ENCODE data around the gene IL36A. TPM values are rescaled to one million over a fixed set of nuclear protein-coding genes. Genes with fewer than 3 reads are reported as not detected.

IL36A gene
- total RNA-seq, result not detected
- long read RNA-seq, result 0 reads

GRCh38 chr2:113005030-113005509, at the start of gene IL36A:
TSS of gene IL36A (plus strand) at chr2:113005459. CDS start at chr2:113005872, 413 bp downstream.
- ATAC-seq (no peak), DNase-seq (ENCODE audit: missing footprints) (no peak)
- intact Hi-C loops (cut with DNase I), result no loop called here

DNA sequence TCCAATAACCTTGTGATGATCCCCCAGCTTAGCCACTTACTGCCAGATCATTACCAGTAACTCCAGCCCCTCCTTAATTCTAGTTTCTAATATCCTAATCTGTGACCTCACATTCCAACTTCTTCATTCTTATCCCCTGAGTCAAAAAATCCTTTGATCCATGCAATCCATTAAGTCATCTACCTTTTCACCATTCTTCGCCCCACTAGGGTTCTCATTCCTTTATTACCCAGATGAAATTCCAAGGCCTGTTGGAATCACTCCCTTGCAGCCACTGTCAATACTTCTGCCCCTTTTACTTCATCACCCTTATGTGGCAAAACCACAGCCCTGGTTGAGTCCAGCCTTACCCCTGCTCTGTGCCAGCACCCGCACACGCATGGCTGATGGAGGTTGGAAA, 47.7 kb upstream of the IL36A start:
- ATAC-seq (no peak), DNase-seq (ENCODE audit: missing footprints) (no peak)
- intact Hi-C loops (cut with DNase I), result loop anchor here (5.0 kb wide), 1 partner anchor 205 kb away; no protein-coding TSS in a partner anchor

DNA sequence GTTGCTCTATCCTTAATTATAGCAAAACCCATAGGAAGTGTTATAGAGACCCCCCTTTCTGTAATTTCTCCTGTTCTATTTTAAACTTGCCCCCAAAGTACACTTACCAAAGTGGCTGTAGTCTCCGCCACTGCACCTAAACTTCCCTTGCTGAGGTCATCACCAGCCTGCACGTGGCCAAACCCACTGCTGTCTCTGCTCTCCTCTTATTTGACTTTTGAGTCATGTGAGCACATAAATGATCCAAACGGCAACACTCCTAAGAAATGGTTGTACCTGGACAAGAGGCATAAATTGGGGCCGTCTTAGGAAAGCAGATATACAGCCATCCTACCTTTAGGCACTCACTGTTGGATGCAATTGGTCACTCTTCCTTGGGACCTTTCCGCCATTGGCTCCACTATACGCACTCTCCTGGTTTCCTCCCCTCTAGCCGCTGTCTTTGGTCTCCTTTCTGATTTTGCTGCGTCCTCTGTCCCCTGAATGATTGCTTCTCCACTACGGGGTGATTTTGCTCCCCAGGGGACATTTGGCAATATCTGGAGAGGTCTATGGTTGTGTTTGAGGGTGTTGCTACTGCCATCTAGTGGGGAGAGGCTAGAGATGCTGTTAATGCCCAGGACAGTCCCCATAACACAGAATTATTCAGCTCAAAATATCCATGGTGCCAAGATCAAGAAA, 46.7 kb upstream of the IL36A start:
- no peak for DNase-seq (ENCODE audit: missing footprints)
- ATAC-seq, result peak; percentile 59
- intact Hi-C loops (cut with DNase I), result loop anchor here (5.0 kb wide), 1 partner anchor 206 kb away; no protein-coding TSS in a partner anchor

- ATAC-seq, result no peak
- DNase-seq (ENCODE audit: missing footprints), result no peak
- intact Hi-C loops (cut with DNase I), result loop anchor here (5.0 kb wide), 1 partner anchor 207 kb away; no protein-coding TSS in a partner anchor
These were observed 46.0 kb upstream of the IL36A start for GRCh38 chr2:112959109-112959812.

DNA sequence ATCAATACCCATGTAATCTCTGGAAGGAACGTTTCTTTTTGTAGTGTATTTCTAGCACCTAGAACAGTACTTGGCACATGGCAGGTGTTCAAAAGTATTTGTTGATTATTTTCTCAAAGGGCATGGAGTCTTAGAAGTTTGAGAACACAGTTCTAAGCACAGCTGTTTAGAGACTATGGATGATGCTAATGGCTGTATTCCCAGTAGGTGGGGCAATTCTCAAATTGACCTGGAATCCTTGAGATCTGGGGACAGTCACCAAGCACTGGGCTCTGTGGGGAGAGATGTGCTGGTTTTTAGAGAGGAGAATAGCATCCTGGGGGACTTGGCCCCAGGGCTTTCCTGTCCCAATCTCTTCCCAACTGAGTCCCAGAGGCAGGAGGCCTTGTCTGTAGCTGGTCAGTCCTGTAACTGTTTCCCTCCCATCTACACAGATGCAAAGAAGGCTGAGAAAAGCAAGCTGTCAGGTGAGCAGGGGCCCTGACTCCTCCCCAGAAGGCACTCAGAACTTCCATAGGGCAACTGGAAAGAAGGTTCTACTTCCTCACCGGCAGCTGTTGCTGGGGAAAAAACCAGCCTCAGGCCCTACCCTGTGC, 44.9 kb upstream of the IL36A start:
- ATAC-seq, result no peak
- intact Hi-C loops (cut with DNase I), result no loop called here
- no peak for DNase-seq (ENCODE audit: missing footprints)

DNA sequence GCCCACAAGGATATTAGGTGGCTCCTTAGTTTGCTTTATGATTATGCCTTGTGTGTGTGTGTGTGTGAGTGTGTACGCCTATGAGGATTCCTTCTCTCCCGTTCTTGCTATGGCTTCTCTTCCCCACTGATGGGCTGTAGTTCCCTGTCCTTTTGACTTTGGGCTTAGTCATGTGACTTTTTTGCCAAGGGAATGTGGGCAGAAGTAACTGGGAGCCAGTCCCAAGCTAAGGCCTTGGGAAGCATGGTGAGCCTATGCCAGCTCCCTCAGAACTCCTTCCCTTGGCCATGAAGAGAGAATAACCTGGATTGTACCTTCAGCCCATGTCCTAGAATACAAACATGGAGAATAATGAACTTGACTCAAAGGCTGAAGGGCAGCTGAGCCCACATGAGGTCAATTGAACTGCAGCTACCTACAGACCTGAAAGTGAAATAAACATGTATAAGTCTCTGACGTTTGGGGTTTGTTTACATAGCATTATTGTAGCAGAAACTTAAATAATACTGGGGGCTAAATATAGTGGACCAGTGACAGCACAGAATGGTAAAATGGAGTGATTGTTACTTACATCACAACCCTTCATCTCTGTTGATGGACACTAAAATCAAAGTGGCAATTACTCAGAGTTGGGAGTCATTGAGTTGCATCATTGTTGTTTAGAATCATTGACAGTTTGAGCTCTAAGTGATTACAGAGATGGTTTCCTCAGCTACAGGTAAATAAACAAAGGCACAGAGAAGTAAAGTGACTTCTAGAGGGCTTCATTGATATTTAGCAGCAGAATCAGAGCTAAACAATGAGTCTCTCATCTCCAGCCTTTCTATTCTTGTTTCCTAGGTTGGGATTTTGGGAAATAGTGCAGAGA, 42.7 kb upstream of the IL36A start:
- no peak for DNase-seq (ENCODE audit: missing footprints)
- intact Hi-C loops (cut with DNase I), result no loop called here
- ATAC-seq, result no peak

- intact Hi-C loops (cut with DNase I), result no loop called here
- no peak for ATAC-seq
These were observed 38.2 kb upstream of the IL36A start for GRCh38 chr2:112967023-112967422.

GRCh38 chr2:112972423-112973086, 32.7 kb upstream of the IL36A start:
- intact Hi-C loops (cut with DNase I), result no loop called here

More at GRCh38 chr2:112967023-112967422, 38.2 kb upstream of the IL36A start:
- DNase-seq (ENCODE audit: missing footprints), result no peak

DNA sequence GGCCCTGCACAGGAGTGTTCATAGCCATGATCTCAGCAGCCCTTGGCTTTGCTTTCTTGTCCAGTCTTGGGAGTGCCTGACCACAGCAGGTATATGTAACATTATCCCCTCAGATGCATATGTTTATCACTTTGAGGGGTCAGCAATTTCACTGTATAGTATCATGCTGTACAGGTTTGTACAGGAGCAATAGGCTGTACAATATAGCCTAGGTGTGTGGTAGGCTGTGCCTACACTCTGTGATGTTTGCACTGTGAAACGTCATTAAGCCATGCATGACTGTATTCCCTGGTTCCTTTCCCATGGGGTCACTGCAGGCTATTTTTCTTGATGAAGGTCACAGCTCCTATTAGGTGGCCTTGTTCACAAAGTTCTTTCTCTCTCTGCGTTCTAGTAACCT, 32.1 kb upstream of the IL36A start:
- ATAC-seq (no peak), DNase-seq (ENCODE audit: missing footprints) (no peak)

More at GRCh38 chr2:112972423-112973086, 32.7 kb upstream of the IL36A start:
- ATAC-seq, result no peak
- DNase-seq (ENCODE audit: missing footprints), result no peak

GRCh38 chr2:112977559-112978056, 27.7 kb upstream of the IL36A start, which contains the start of gene IL36G:
TSS of gene IL36G (plus strand) at chr2:112978006. CDS start at chr2:112978639, 633 bp downstream.
- intact Hi-C loops (cut with DNase I), result no loop called here
- no peak for ATAC-seq
- DNase-seq (ENCODE audit: missing footprints), result no peak

More for the DNA sequence above, 32.1 kb upstream of the IL36A start:
- intact Hi-C loops (cut with DNase I), result no loop called here

DNA sequence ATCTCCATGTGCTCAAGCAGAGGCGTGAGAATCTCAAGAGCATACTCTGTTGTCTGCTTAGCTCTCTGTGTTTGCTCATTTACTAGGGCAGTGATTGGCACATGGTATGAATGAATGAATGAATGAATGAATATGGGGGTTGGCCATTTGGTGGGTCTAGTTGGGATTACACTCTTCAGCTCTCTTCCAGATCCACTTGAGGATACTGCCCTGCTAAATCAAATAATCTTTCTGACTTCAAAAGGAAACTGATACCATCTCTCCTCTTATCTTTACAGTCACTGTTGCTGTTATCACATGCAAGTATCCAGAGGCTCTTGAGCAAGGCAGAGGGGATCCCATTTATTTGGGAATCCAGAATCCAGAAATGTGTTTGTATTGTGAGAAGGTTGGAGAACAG, 25.5 kb upstream of the IL36A start:
- ATAC-seq, result no peak
- no peak for DNase-seq (ENCODE audit: missing footprints)
- intact Hi-C loops (cut with DNase I), result no loop called here

GRCh38 chr2:112980537-112980936, 24.7 kb upstream of the IL36A start:
- intact Hi-C loops (cut with DNase I), result no loop called here
- no peak for ATAC-seq
- no peak for DNase-seq (ENCODE audit: missing footprints)

DNA sequence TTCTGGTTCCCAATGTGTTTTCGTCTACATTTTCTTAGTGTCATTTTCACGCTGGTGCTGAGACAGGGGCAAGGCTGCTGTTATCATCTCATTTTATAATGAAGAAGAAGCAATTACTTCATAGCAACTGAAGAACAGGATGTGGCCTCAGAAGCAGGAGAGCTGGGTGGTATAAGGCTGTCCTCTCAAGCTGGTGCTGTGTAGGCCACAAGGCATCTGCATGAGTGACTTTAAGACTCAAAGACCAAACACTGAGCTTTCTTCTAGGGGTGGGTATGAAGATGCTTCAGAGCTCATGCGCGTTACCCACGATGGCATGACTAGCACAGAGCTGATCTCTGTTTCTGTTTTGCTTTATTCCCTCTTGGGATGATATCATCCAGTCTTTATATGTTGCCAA, 20.2 kb upstream of the IL36A start:
- no peak for DNase-seq (ENCODE audit: missing footprints)
- no peak for ATAC-seq
- intact Hi-C loops (cut with DNase I), result no loop called here

DNA sequence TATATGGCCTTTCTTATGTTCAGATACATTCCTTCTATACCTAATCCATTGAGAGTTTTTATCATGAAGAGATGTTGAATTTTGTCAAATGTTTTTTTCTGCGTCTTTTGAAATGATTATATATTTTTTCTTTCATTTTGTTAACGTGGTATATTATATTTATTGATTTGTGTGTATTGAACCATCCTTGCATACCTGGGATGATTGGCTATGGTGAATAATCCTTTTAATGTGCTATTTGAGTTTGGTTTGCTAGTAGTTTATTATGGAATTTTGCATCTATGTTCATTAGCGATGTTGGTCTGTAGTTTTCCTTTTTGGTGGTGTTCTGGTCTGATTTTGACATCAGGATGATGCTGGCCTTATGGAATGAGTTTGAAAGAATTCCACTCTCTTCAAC, 15.6 kb upstream of the IL36A start:
- intact Hi-C loops (cut with DNase I), result no loop called here
- no peak for ATAC-seq
- DNase-seq (ENCODE audit: missing footprints), result no peak

DNA sequence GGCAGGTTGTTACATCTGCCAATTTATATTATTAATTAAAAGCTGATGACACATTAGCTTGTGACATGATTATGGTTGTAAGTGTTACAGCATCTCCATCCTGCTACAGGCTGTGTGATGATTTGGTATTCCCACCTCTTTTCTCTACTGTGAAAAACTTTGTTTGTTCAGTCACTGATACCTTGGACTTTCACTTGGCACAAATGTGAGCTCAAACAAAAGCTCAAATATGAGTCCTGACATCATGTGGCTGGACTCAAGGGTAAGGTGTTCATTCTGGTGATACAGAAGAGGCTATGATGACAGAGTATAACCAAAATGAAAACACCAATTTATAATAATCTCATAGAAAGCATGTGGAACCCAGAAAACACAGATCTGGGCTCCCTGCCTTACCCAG, 11.4 kb upstream of the IL36A start:
- intact Hi-C loops (cut with DNase I), result no loop called here
- DNase-seq (ENCODE audit: missing footprints), result no peak
- ATAC-seq, result no peak

DNA sequence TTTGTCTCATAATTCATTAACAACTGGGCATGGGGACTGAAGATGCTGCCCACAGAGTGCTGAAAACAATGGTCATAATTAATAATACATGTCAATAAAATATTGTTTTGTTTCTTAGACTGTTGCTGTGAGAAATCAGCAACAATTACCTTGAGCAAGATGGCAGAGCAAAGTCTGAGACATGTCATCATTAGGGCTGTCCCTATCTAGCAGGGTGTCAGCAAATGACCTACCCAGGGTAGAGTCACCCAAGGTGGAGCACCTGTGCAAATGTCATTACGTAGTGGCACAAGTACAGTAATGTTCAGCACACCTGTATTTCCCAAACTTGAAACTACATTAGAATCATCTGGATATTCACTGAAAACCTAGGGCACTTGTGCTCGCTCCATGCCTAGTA, 10.6 kb upstream of the IL36A start:
- ATAC-seq (no peak), DNase-seq (ENCODE audit: missing footprints) (no peak)
- intact Hi-C loops (cut with DNase I), result no loop called here

- DNase-seq (ENCODE audit: missing footprints) (no peak), ATAC-seq (no peak)
- intact Hi-C loops (cut with DNase I), result no loop called here
These were observed 9.8 kb upstream of the IL36A start for GRCh38 chr2:112995346-112995920.

DNA sequence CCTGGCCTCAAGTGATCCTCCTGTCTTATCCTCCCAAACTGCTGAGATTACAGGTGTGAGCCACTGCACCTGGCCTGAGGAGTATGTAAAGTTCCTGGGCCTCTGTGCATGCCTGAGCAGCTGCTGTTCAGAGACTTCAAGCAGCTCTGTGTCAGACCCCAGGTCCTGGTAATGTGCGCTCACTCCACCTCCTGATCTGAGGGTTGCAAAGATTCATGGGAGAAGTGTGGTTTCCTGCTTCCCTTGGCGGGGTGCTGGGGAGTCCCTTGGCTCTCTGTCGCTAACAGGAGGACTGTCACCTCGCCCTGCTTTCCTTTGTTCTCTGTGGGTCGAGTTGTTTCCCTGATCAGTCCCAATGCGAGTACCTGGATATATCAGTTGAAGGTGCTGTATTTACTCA, 8.6 kb upstream of the IL36A start:
- DNase-seq (ENCODE audit: missing footprints) (no peak), ATAC-seq (no peak)
- intact Hi-C loops (cut with DNase I), result no loop called here
